KG1 (cell line): ENCODE data around the gene HMX1.

Experiments
- DNase-seq: peaks from one replicate; lab custom pipeline; 2025; lab: John Stamatoyannopoulos, UW

HMX1 gene

DNA sequence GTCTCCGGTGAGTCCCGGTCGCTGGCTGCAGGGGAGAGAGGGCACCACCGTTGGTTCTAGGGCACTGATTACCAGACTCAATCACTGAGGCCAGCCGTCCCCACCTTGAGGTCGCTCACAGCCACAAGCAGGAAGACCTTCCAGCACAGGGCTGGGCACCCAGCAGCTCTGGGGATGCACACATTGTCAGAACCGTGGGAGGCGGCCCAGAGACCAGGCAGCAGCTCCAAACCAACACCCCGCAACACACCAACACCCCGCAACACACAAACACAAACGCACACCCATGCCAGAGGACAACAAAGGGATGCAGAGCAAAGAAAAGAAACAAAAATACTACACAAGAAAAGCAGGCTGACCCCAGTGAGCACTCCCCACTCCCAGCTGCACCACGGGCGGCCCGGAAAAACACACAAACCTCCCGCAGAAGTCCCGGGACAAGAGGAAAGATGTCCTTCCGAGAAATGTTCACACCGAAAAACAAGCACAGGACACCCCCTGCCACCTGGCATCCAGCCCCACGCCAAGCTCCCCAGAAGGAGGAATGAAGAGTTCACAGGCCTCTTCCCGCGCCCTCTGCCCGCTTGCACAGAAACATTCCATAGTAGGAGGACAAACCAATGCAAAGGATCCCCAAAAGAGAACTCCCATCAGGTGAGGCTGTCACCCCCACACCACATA is 3.2 kb downstream of the HMX1 start:
- no peak for DNase-seq

DNA sequence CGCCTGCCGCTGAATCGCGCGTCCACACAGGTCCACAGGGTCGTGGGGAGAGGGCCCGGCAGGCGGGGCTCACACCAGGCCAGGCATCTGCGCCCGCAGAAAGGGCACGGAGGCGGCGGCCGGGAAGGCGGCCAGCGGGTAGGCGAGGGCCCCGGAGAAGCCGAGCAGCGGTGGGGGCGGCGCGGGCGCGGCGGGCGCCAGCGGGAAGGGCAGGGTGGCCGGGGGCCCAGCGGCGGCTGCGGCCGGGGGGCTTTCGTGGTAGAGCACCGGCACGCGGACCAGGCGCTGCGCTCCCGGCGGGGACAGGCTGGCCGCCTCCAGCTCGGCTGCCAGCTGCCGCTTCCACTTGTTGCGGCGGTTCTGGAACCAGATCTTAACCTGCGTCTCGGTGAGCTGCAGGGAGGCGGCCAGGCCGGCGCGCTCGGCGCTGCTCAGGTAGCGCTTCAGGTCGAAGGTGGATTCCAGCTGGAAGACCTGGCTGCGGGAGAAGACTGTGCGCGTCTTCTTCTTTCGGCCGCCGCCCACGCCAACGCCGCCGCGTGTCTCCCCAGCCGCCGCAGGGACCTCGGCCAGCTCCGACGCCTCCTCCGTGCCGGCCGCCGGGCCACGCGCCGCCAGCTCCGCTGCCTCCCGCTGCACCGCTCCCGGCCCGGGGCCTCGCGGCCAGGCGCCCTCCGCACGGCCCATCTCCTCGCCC is 3.9 kb downstream of the HMX1 start:
- no peak for DNase-seq

DNA sequence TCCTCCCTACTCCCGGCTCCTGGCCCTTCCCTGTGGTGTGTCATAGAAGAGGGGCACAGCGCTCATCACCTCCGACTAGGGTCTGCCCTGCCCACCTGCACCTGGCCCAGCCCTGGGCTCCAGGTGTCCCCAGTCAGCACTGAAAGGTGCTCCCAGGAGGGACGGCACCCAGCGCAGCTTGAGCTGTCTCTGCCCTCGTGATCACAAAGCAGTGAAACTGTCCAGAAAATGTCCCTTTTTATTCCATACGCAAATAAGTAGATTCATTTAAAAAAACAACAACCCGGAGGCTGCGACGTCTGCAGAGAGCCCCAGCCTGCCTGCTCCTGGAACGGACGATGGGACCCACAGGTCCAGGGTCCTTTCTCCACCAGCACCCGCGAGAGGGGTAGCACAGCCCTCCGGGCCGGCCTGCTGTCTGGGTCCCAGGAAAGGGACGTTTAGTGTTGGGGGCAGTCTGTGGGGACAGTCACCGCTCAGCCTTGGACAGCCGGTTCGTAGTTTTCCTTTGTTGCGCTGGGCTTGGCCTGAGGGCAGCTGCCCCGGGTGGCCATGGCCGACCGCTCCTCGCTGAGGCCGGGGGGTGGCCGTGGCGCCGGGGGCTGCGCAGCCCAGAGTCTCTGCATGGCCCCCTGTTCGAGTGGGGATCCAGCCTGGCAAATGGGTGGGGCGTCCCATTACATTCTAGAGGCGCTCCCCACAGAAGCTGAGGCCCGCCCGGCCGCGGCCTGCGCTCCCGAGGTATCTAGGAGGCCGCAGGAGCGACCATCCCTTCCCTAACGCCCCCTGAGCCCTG is 4.6 kb downstream of the HMX1 start:
- DNase-seq: no peak

DNA sequence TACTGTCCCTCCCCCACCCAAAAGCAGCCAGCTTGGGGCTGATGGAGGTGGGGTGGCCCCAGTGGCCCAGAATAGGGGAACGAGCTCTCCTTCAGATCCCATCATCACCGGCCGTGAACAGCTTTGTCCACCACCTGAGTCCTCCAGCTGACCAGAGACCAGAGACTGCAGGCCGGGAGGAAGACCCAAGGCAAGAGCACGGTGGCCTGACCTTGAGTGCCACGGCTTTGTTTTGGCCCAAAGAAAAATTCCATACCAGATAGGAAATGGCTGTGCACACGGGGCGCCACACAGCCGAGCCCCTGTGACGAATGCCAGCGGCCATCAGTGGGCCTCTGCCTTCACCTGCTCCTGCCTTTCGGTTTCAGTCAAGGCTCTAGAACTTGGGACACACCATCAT is 5.2 kb downstream of the HMX1 start:
- DNase-seq: no peak

DNA sequence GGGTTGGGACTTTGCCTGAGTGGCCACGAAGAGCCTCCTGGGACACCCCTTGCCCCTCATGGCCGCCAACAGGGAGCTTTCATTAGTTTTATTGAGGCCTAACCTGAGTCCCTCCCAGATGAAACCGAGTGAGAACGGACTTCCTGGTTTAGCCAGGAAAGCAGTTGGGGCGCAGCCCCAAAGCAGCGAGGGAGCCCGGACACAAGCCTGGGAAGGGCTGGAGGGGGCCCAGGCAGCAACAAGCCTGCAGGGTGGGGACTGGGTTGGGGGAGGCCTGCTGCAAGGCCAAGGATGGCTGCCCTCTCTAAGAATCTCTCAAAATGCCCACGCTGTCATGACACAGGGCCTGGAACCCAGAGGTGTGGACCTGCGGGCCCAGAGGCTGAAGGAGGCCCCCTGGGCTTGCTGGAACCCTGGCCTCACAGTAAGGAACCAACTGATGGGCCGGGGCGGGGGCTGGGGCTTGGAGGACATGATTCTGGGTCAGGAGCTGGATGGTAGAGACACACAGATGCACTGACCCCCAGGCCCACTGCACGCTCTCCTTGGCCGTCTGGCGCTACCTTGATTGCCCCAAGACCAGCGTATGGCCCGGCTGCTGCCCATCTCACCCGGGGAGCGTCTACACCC is 5.8 kb downstream of the HMX1 start:
- no peak for DNase-seq

DNA sequence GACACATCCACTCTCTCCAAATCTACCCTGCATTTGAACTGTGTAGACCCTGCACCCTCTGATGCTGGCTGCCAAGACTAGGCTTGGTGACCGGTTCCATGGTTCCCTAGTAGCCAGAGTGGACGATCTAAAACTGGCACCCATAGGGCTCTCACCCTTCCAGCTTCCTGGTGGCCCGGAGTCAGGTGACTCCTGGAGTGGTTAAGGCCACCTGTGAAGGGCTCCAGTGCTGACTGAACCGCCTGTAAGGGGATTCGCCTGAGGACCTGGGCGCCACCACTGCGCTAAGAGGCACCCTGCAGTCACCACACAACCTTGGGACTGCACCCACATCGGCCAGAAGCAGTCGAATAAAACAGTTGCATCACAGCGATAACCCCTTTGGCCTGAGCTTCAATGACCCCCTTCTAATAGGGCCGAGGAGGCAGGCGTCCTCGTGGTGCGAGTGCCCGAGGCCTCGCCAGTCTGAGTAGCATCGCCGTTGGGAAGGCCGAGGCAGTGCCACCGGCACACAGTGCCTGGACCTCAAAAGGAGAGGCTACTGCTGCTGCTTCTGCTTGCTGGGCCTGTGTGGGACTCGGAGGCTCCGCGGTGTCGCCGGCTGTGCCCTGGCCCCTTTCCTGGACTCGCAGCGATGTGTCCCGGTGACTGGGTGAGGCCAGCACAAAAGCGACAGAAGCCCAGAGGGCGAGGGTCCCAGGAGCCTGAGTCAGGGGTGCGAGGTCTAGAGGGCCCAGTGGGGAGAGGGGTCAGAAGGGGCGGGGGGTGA is 6.5 kb downstream of the HMX1 start:
- DNase-seq: no peak

DNA sequence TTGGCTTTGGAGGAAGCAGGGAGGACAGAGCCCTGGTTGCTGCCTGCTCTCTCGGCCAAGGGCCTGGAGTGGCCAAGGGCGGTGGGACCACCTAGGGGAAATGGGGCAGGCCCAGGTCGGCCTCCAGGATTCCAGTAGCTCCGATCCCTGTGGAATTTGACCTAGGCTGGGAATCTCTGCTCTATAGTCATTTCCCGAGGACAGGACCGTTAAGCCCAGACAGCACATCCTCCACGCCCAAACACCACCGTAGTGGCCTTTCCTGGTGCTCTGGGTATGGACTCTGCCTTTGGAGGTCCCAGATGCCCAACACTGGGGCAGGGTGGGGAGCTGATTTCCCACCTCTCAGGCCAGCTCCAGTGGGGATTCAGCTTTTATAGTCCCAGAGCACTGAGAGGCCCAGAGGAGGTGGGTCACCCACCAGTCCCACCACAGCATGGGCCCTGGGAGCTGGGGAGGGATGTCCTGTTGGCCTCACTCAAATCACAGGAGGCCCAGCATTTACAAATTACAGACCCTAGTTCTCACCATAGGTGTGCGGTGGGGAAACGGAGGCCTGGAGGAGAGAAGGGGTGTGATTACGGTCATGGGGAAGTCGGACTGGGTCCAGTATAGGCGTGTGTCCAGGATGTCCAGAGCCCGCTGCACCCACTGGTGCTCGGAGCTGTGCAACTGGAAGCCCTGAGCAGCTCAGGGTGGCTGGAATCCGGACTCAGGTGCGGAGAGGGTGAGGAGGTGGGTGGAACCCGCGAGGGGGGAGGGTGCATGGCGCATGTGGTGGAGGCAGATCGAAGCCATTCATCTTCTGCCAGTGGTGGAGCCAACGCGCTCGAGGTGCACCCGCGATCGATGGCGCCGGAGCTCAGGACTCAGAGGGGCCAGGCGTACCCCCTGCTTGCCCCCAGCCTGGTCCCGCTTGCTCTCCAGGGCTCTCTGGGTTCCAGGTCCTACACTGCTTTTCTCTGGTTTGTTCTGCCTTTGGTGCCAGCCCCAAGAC is 7.7 kb downstream of the HMX1 start:
- no peak for DNase-seq

DNA sequence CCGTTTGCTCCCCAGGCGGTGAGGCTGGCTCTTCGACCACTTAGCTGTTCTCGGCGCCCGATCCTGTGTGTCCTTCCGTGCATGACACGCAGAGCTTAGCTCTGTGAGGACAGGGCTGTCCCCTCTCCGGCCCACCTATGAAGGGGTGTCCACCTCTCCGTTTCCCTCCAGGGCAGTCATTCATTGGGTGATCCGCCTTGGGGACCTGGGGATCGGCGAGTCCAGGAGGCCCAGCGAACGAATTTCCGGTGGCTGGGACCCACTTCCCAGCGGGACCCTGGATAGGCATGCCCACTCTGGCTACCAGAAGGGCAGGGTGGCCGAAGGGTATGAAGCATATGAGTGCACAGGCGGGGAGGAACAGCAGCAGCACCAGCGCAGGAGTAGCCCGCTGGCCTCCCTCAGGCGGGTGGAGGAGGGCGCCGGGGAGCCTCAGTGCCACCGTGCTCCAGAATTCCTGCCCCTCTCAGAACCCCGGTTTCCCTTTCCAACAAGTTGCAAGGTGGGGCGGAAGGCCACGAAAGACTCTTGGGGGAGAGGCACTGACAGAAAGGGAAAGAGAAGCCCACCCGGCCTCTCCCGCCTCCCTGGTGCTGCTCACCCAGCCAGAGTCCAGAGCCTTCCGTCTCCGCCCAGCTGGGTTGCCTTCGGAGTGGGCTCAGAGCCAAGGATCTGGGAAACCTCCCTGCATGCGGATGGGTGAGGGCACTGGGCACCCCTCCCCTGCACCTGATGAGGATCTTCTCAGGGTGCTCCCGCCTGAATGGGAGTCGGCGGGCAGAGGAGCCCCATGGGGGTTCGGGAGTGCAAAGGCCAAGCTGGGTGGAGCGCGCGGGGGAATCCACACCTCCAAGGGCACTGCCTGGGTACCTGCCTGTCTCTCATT is 8.6 kb downstream of the HMX1 start:
- DNase-seq: no peak

DNA sequence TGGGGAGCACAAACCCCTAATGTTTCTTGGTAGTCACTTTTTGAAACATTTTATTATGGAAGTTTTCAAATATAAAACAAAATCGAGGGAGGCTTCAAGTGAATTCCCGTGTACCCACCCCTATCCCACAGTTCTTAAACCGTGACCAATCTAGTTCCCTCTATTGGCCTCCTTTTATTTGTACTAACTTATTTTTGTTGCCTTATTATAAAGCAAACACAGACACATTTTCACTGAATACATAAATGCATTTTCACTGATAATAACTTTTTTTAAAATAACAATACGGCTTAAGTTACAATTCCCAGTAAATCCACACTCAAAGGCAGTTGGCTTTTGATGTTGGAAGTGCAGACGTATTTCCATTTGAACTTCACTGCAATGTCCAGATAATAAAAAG is 9.3 kb downstream of the HMX1 start:
- DNase-seq: no peak

DNA sequence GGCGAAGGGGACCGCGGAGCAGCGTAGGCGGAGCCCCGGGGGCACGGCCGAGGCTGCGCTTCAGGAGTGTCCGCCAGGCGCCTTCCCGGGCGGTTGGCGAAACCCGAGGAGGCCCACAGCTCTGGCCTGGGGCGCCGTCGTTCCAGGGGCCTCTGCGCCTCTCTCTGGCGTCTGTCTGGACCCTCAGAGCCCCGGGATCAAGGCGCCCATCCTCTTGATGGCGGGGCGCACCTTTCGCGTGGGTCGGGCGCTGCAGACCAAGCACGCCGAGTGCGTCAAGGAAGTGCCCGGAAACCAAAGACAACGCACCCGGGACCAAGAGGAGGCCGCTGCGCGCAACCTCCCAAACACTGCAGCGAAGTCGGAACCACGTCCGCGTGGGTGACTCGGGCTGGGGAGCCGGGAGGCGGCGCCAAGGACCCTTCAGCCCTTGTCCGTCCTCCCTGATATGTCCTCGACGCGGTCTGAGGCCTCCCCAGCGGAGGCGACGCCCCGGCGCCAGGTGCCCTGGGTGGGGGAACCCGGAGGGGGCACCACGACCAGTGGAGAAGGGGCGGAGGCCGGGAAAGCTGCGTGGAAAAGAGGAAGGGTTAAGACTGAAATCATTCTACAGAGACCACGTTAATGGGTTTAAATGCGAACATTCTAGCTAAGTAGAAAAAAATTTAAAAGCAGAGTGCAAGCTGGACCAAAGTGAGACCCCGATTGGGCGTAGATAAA is 9.9 kb downstream of the HMX1 start:
- no peak for DNase-seq

DNA sequence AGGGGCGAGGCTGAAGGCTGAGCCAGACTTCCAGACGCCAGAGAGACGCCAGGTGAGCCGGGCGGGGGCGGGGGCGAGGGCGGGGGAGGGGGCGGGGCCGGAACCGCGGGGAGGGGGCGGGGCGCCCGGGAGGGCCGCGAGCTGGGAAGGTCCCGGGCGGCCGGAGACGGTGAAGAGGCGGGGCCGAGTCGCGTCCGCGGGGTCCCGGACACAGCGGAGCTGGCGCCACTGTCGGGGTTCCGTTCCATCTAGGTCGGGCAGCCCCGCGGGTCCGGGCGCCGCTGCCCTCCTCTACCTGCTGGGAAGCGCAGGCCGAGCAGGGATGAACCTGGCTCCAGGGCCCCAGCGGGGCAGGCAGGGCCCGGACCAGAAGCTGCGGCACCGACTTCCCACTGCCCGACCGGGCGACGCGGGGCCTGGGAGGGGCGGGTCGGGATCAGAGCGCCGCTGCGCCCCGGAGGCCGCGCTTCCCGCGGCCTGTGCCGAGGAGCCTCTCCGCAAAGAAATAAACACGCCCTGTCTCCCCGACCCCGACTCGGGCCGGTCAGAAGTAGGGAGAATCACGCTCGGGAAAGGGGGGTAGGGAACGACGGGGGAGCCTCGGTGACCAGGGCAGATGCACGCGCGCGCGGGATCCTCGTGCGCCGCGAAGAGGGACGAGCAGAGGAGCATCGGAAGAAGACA is 10.6 kb downstream of the HMX1 start:
- DNase-seq: no peak

DNA sequence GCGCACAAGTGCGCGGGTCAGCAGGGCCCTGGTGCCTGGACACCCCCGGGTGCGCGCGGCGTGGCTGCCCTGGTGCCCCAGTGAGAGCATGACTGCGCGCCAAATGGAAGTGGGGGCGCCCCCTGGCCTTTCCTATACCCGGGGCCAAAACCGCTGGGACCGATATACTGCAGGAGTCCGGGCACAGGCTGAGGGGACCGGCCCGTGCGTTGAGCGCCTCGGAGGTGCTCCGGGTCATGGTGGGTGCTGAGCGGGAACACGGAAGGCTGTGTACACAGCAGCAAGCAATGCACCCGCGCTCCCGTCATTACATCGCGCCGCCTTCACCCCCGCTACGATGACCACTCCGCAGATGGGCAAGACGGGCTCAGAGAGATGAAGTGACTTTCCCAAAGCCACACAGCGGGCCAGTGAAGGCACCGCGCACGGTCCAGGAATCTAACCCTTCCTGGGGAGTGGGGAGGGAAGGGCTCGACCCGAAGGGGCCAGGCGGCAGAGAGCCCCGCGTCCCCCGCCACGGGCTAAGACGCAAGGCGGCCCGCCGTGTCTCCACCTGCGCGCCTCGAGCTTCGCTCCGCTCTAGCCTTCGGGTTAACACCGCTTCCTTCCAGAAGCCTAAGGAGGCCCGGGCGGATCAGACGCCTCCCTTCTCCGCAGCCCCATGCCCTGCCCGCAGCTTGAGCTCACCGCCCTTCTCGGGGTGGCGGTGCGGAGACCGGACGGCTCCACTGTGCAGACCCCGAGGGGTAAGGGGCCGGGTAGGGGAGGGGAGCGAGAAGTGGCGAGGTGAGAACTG is 11.3 kb downstream of the HMX1 start:
- DNase-seq: no peak

DNA sequence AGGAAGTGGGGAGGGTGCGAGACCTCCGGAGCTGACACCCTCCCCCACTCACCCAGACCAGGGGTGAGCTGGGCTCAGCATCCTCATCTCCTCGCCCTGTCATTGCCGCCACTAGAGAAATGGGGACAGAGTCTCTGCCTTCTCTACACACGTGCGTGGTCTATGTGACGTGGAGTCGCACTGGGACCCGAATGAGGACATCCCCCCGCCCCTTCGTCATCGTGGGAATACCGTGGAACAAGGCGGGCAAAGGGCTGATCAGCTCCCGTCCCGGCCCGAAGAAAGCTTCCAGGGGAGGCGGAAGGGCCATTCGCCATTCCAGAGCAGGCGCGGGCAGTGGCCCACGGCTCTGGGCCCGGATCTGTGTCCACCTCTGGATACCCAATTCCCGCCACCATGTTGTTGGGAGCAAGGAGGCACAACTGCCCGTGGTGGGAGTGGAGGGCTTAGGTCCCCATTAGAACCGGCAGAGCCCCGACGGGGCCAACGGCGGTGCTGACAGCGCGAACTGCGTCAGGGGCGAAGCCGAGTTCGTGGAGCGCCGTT is 12.0 kb downstream of the HMX1 start:
- DNase-seq: no peak

DNA sequence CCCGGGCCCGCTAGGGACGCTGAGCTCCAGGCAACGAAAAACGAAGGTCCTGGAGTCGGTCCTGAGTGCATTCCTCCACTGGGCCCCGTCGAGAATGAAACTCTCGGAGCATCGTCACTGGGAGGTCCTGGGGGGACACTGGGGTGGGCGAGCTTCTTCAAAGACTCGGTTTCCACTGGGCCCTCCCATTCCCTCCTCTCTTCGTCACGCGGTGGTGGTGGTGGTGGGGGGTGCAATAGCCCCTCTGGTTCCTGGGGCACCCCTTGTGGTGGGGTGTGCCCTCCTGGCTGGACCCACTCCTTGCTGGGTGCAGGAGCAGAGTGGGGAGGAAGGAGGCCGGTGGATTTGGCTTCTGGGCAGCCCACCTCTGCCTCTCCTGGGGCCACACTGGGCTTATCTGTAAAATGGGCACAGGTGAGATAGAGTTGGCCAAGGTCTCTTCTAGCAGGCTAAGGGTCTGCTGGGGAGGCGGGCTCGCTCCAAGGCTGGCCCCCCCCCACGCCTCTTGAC is 12.9 kb downstream of the HMX1 start:
- DNase-seq: no peak

DNA sequence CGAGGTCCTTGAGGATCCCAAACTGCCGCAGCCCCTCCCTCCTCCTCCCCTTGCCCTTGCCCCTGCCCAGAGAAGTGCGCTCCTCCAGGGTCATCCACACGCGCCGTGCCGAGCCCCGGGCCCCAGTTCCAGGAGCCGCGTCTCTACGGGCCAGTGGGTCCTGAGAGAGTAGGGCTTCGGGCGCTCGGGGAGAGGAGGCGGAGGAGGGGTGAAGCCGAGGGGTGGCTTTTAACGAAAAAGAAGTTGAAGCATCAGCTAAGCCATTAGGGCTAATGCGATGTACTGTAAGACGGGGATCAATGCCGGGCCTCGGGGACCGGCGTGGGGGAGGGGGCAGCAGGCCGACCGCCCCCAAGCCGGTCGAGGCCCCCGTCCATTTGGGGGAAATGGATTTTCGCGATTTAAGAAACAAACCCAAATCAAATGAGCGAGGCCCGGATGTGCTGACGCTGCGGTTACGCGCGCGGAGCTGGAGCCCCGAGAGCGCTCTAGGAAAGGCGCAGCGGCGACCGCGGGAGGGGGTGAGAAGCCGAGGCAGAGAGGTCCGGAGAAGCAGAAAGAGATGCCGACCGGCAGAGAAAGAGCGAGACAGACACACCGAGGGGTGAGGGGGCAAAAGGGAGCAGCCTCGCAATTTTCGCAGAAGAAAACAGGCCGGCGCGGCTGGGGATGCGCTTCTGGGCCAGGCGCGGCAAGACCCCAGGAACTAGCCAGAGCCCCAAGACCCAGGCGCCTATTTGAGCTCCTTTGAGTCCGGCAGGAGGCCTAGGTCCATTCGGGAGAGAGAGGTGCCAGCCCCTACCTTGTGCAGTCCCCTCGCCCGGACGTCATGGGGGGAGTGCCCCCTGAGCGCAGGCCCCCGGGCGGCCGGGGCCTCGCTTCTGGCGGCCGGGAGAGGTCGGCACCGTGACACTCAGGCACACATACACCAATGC is 13.6 kb downstream of the HMX1 start:
- no peak for DNase-seq
